ENCODE measurements around the gene TAF10.

TAF10 gene

GRCh38 chr11:6623391-6624363 lies 11.7 kb upstream of the TAF10 start:
- no peak for DNase-seq

GRCh38 chr11:6622261-6623171 lies 10.5 kb upstream of the TAF10 start:
- DNase-seq, result no peak

- DNase-seq, result no peak
Observed at GRCh38 chr11:6621711-6622211, 9.7 kb upstream of the TAF10 start.

- no peak for DNase-seq
Observed at GRCh38 chr11:6620636-6621035, 8.6 kb upstream of the TAF10 start.

- DNase-seq, result peak; percentile 80
Observed at GRCh38 chr11:6619004-6619745, 7.2 kb upstream of the TAF10 start, which contains the start of gene TPP1. TSS of gene TPP1 (minus strand) at chr11:6619422. CDS start at chr11:6619400, 22 bp downstream.

GRCh38 chr11:6618117-6619003 lies 6.3 kb upstream of the TAF10 start:
- no peak for DNase-seq

GRCh38 chr11:6617315-6617781 lies 5.3 kb upstream of the TAF10 start:
- no peak for DNase-seq

- DNase-seq, result no peak
Observed at GRCh38 chr11:6616596-6617250, 4.7 kb upstream of the TAF10 start.

- no peak for DNase-seq
Observed at GRCh38 chr11:6615882-6616585, 4.0 kb upstream of the TAF10 start.

- no peak for DNase-seq
Observed at GRCh38 chr11:6615046-6615445, 3.0 kb upstream of the TAF10 start.

GRCh38 chr11:6614446-6614845 lies 2.4 kb upstream of the TAF10 start:
- no peak for DNase-seq

GRCh38 chr11:6613496-6613895 lies 1.5 kb upstream of the TAF10 start:
- no peak for DNase-seq

- no peak for DNase-seq
Observed at GRCh38 chr11:6611963-6612212, 128 bp downstream of the TAF10 start.

GRCh38 chr11:6611092-6611962 lies 689 bp downstream of the TAF10 start:
- DNase-seq, result no peak

GRCh38 chr11:6610591-6610990 lies 1.4 kb downstream of the TAF10 start:
- no peak for DNase-seq

GRCh38 chr11:6609502-6610015 lies 2.5 kb downstream of the TAF10 start:
- no peak for DNase-seq

- no peak for DNase-seq
Observed at GRCh38 chr11:6608726-6609501, 3.1 kb downstream of the TAF10 start.

GRCh38 chr11:6608011-6608410 lies 4.0 kb downstream of the TAF10 start:
- DNase-seq, result no peak

All from DMS79 (cell line).